ENCODE results near the gene DENR.
"Not testable (repeated sequence)": the region's sequence is repeated elsewhere in the genome, so short reads cannot be mapped to it uniquely, and the experiment has no call there.

DNA sequence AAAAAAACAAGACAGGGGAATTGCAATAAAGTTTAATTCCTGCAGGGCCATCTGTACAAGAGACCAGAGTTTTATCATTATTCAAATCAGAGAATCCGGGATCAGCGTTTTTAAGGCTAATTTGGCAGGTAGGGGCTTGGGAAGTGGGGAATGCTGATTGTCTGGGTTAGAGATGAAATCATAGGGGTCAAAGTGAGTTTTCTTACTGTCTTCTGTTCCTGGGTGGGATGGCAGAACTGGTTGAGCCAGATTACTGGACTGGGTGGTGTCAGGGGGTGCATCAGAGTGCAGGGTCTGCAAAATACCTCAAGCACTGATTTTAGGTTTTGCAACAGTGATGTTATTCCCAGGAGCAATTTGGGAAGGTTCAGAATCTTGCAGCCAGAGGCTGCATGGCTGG is 42.3 kb upstream of the DENR start:
- TF ChIP-seq POLR2A (IDR thresholded peaks at IDR 0.05) = not testable (repeated sequence)
- TF ChIP-seq, protein P1, sequence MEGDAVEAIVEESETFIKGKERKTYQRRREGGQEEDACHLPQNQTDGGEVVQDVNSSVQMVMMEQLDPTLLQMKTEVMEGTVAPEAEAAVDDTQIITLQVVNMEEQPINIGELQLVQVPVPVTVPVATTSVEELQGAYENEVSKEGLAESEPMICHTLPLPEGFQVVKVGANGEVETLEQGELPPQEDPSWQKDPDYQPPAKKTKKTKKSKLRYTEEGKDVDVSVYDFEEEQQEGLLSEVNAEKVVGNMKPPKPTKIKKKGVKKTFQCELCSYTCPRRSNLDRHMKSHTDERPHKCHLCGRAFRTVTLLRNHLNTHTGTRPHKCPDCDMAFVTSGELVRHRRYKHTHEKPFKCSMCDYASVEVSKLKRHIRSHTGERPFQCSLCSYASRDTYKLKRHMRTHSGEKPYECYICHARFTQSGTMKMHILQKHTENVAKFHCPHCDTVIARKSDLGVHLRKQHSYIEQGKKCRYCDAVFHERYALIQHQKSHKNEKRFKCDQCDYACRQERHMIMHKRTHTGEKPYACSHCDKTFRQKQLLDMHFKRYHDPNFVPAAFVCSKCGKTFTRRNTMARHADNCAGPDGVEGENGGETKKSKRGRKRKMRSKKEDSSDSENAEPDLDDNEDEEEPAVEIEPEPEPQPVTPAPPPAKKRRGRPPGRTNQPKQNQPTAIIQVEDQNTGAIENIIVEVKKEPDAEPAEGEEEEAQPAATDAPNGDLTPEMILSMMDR (IDR thresholded peaks at IDR 0.05) = not testable (repeated sequence)

Data from upper lobe of left lung (tissue), 4 donors.